ENCODE results near the gene CYTL1. TPM values are rescaled to one million over a fixed set of nuclear protein-coding genes. Genes with fewer than 3 reads are reported as not detected.
"Not testable (repeated sequence)": the region's sequence is repeated elsewhere in the genome, so short reads cannot be mapped to it uniquely, and the experiment has no call there.

The CYTL1 gene
- polyA plus RNA-seq, 1 donor from 2014 or later, result not detected

- TF ChIP-seq REST (IDR thresholded peaks at IDR 0.05; ENCODE audit: borderline replicate concordance) (no peak), CTCF (IDR thresholded peaks at IDR 0.05; ENCODE audit: poor library complexity, severe bottlenecking) (no peak), SMC3 (conservative IDR thresholded peaks at IDR 0.05; ENCODE audit: poor library complexity) (no peak), TAF1 (IDR thresholded peaks at IDR 0.05; ENCODE audit: low read depth) (no peak), MXI1 (conservative IDR thresholded peaks at IDR 0.05; ENCODE audit: poor library complexity, severe bottlenecking) (no peak)
- Histone ChIP-seq H4K20me1 (ENCODE audit: insufficient read depth) (no peaks in the 10 kb centered on the region), H3K4me3 (ENCODE audit: low read length) (no peak overlapping the region), H3K36me3 (ENCODE audit: insufficient read depth, low read length) (no peaks in the 10 kb centered on the region), H3K9me2 (ENCODE audit: insufficient read depth, low read length) (no peaks in the 10 kb centered on the region), H2AFZ (ENCODE audit: low read depth, low read length) (no peak overlapping the region), H3K4me2 (ENCODE audit: low read length) (no peak overlapping the region), H3K9me3 (ENCODE audit: low read length) (no peaks in the 10 kb centered on the region), H3K9ac (ENCODE audit: low read length) (no peak overlapping the region), H3K27ac (ENCODE audit: low read length) (no peak overlapping the region), H3F3A (ENCODE audit: insufficient read depth, low read length, poor library complexity, severe bottlenecking) (no peaks in the 10 kb centered on the region), H3K79me2 (replicated peaks; ENCODE audit: insufficient read depth, low read length) (no peaks in the 10 kb centered on the region), H3K27me3 (ENCODE audit: insufficient read depth, low read depth, low read length) (no peaks in the 10 kb centered on the region)
Measured at GRCh38 chr4:5003918-5004317, 15.3 kb downstream of the CYTL1 start.

- TF ChIP-seq RAD21 (conservative IDR thresholded peaks at IDR 0.05) (no peak), CTCF (IDR thresholded peaks at IDR 0.05; ENCODE audit: poor library complexity, severe bottlenecking) (no peak), EZH2 (IDR thresholded peaks at IDR 0.05; ENCODE audit: borderline replicate concordance, insufficient read depth, low read length, poor library complexity, severe bottlenecking) (no peak), TAF1 (IDR thresholded peaks at IDR 0.05; ENCODE audit: low read depth) (no peak), POLR2AphosphoS5 (IDR thresholded peaks at IDR 0.05) (no peak), EP300 (conservative IDR thresholded peaks at IDR 0.05; ENCODE audit: poor library complexity, severe bottlenecking) (no peak), SMC3 (conservative IDR thresholded peaks at IDR 0.05; ENCODE audit: poor library complexity) (no peak), MXI1 (conservative IDR thresholded peaks at IDR 0.05; ENCODE audit: poor library complexity, severe bottlenecking) (no peak)
- H3K79me2 ChIP-seq (replicated peaks; ENCODE audit: insufficient read depth, low read length), result no peaks in the 10 kb centered on the region
- no peaks in the 10 kb centered on the region for H3K27me3 ChIP-seq (ENCODE audit: insufficient read depth, low read depth, low read length)
- no peak overlapping the region for H3K4me2 ChIP-seq (ENCODE audit: low read length)
- H3F3A ChIP-seq (ENCODE audit: insufficient read depth, low read length, poor library complexity, severe bottlenecking), result no peaks in the 10 kb centered on the region
- H3K27ac ChIP-seq (ENCODE audit: low read length), result no peak overlapping the region
- H3K9me2 ChIP-seq (ENCODE audit: insufficient read depth, low read length), result no peaks in the 10 kb centered on the region
- H3K36me3 ChIP-seq (ENCODE audit: insufficient read depth, low read length), result no peaks in the 10 kb centered on the region
- no peak overlapping the region for H3K4me3 ChIP-seq (ENCODE audit: low read length)
- H3K9ac ChIP-seq (ENCODE audit: low read length), result no peak overlapping the region
- H2AFZ ChIP-seq (ENCODE audit: low read depth, low read length), result no peak overlapping the region
- no peaks in the 10 kb centered on the region for H4K20me1 ChIP-seq (ENCODE audit: insufficient read depth)
- no peaks in the 10 kb centered on the region for H3K9me3 ChIP-seq (ENCODE audit: low read length)
Measured at GRCh38 chr4:5003372-5003857, 15.8 kb downstream of the CYTL1 start.

GRCh38 chr4:5001641-5002040 lies 17.6 kb downstream of the CYTL1 start:
- not testable (repeated sequence) for H3F3A ChIP-seq (ENCODE audit: insufficient read depth, low read length, poor library complexity, severe bottlenecking); H4K20me1 ChIP-seq (ENCODE audit: insufficient read depth); H3K27ac ChIP-seq (ENCODE audit: low read length); H3K9me2 ChIP-seq (ENCODE audit: insufficient read depth, low read length); H3K4me2 ChIP-seq (ENCODE audit: low read length); H3K9ac ChIP-seq (ENCODE audit: low read length); H3K4me3 ChIP-seq (ENCODE audit: low read length); H2AFZ ChIP-seq (ENCODE audit: low read depth, low read length); H3K27me3 ChIP-seq (ENCODE audit: insufficient read depth, low read depth, low read length); H3K79me2 ChIP-seq (replicated peaks; ENCODE audit: insufficient read depth, low read length); H3K36me3 ChIP-seq (ENCODE audit: insufficient read depth, low read length); H3K9me3 ChIP-seq (ENCODE audit: low read length)

- H3K36me3 ChIP-seq (ENCODE audit: insufficient read depth, low read length); H4K20me1 ChIP-seq (ENCODE audit: insufficient read depth); H3K9ac ChIP-seq (ENCODE audit: low read length); H3K9me3 ChIP-seq (ENCODE audit: low read length); H3K4me2 ChIP-seq (ENCODE audit: low read length); H3F3A ChIP-seq (ENCODE audit: insufficient read depth, low read length, poor library complexity, severe bottlenecking); H3K4me3 ChIP-seq (ENCODE audit: low read length); H2AFZ ChIP-seq (ENCODE audit: low read depth, low read length); H3K79me2 ChIP-seq (replicated peaks; ENCODE audit: insufficient read depth, low read length); H3K27ac ChIP-seq (ENCODE audit: low read length); H3K9me2 ChIP-seq (ENCODE audit: insufficient read depth, low read length); H3K27me3 ChIP-seq (ENCODE audit: insufficient read depth, low read depth, low read length): not testable (repeated sequence)
Measured at GRCh38 chr4:4996935-4997334, 22.3 kb downstream of the CYTL1 start.
